ENCODE results near the gene GLS2. TPM values are rescaled to one million over a fixed set of nuclear protein-coding genes. Genes with fewer than 3 reads are reported as not detected.

GLS2 gene
- total RNA-seq, 1 donor from 2014 or later: 2.3 TPM

DNA sequence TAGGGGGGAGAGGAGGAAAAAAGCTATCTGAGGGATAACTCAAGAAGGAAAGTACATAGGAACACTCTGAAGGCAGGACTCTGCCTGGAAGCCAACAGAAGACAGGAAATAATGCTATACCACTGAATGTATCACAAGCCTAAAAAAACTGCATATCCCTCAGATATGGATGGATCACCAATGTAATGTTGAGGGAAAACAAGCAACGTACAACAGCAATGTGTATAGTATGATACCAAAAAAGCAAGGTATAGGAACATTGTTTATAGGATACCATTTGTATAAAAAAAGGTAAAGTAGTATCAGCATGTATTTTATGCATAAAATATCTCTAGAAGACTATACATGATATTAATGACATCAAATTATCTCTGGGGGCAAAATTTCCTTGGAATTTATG lies 3.4 kb downstream of the GLS2 start:
- Histone ChIP-seq H2AFZ (replicated peaks) (no peak overlapping the region), H3K4me2 (no peak overlapping the region), H3K36me3 (no peaks in the 10 kb centered on the region), H3K4me3 (no peak overlapping the region), H3F3A (ENCODE audit: low read depth) (peaks cover 9% of the 10 kb centered on the region), H3K9ac (no peak overlapping the region), H3K27me3 (peaks cover 44% of the 10 kb centered on the region), H4K20me1 (ENCODE audit: low read depth) (no peaks in the 10 kb centered on the region), H3K79me2 (ENCODE audit: low read depth) (no peaks in the 10 kb centered on the region), H3K4me1 (no peaks in the 10 kb centered on the region), H3K27ac (no peak overlapping the region), H3K9me3 (ENCODE audit: low read depth) (no peaks in the 10 kb centered on the region)
- no peak for TF ChIP-seq EZH2phosphoT487 (IDR thresholded peaks at IDR 0.05)
- TF ChIP-seq, protein P1, sequence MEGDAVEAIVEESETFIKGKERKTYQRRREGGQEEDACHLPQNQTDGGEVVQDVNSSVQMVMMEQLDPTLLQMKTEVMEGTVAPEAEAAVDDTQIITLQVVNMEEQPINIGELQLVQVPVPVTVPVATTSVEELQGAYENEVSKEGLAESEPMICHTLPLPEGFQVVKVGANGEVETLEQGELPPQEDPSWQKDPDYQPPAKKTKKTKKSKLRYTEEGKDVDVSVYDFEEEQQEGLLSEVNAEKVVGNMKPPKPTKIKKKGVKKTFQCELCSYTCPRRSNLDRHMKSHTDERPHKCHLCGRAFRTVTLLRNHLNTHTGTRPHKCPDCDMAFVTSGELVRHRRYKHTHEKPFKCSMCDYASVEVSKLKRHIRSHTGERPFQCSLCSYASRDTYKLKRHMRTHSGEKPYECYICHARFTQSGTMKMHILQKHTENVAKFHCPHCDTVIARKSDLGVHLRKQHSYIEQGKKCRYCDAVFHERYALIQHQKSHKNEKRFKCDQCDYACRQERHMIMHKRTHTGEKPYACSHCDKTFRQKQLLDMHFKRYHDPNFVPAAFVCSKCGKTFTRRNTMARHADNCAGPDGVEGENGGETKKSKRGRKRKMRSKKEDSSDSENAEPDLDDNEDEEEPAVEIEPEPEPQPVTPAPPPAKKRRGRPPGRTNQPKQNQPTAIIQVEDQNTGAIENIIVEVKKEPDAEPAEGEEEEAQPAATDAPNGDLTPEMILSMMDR (IDR thresholded peaks at IDR 0.05): no peak
- no peak for TF ChIP-seq EZH2 (IDR thresholded peaks at IDR 0.05)
- peaks cover 14% of the 10 kb centered on the region for H3K9me3 Mint-ChIP-seq
- no peak overlapping the region for H3K4me3 Mint-ChIP-seq
- H3K27ac Mint-ChIP-seq: no peak overlapping the region
- peaks cover 33% of the 10 kb centered on the region for H3K27me3 Mint-ChIP-seq (ENCODE audit: insufficient read depth, low read depth)
- H3K4me1 Mint-ChIP-seq: peaks cover 9% of the 10 kb centered on the region
- peaks cover 5% of the 10 kb centered on the region for H3K36me3 Mint-ChIP-seq
- no peak for DNase-seq (ENCODE audit: low spot score)

DNA sequence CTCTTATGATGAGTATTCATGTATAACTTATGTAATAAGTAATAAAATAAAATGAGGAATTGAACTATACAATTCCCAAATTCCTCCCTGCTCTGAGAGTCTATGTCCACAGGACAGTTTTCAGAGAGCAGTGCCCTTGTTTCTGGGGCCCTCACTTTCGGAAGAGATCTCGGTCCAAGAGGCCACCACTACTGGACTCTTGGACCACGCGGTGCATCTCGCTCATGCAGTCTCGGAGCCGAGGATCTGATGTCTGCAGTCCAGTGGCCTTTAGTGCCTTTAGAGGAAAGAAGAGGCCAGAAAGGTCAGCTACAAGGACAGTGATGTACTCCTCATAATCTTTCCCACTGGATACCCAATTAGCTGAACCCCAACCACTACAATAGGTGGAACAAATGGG lies 8.3 kb downstream of the GLS2 start:
- DNase-seq (ENCODE audit: low spot score): no peak
- Histone ChIP-seq H3K4me2 (no peak overlapping the region), H3K4me3 (no peak overlapping the region), H3F3A (ENCODE audit: low read depth) (peaks cover 4% of the 10 kb centered on the region), H3K27me3 (no peaks in the 10 kb centered on the region), H4K20me1 (ENCODE audit: low read depth) (no peaks in the 10 kb centered on the region), H3K36me3 (no peaks in the 10 kb centered on the region), H3K9me3 (ENCODE audit: low read depth) (no peaks in the 10 kb centered on the region), H3K27ac (no peak overlapping the region), H3K9ac (no peak overlapping the region), H2AFZ (replicated peaks) (no peak overlapping the region), H3K4me1 (no peaks in the 10 kb centered on the region), H3K79me2 (ENCODE audit: low read depth) (no peaks in the 10 kb centered on the region)
- TF ChIP-seq, protein P1 (IDR thresholded peaks at IDR 0.05): no peak
- TF ChIP-seq EZH2 (IDR thresholded peaks at IDR 0.05): no peak
- H3K27ac Mint-ChIP-seq: no peak overlapping the region
- no peak overlapping the region for H3K4me3 Mint-ChIP-seq
- no peaks in the 10 kb centered on the region for H3K4me1 Mint-ChIP-seq
- peaks cover 2% of the 10 kb centered on the region for H3K27me3 Mint-ChIP-seq (ENCODE audit: insufficient read depth, low read depth)
- no peaks in the 10 kb centered on the region for H3K9me3 Mint-ChIP-seq
- peaks cover 7% of the 10 kb centered on the region for H3K36me3 Mint-ChIP-seq

DNA sequence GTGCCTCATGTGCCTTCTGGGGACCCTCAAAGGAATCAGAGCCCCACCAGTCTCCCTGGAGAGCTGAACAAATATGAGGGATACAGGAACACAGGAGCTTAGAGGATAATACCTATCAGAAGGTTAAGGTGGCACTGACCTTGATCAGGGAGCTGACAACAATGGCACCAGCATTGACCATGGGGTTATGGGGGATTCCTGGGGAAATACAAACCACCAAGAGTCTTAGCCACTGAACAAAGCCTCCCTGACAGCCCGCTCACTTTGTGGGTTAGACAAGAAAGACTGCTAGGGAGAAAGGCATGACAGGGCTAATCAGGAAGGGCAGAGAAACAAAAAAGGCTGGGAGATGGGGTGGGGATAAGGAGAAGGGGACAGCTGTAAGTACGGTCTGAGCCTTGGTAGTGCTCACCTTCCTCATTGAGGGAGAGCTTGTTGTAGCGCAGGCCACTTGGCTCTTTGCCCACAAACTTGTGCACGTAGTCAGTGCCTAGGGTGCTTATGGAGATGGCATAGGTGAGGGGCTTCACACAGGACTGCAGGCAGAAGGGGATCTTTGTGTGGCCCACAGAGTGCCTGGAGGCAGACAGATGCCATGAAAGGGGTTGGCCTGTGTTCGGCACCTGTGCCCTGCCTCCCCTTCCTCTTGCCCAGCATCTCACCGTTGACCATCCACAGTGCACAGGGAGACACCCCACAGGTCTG lies 10.3 kb downstream of the GLS2 start:
- no peak overlapping the region for H2AFZ ChIP-seq (replicated peaks)
- no peak overlapping the region for H3K27ac ChIP-seq
- H3F3A ChIP-seq (ENCODE audit: low read depth): no peaks in the 10 kb centered on the region
- no peaks in the 10 kb centered on the region for H3K9me3 Mint-ChIP-seq
- H3K79me2 ChIP-seq (ENCODE audit: low read depth): no peaks in the 10 kb centered on the region
- H3K4me1 Mint-ChIP-seq: no peaks in the 10 kb centered on the region
- no peak overlapping the region for H3K9ac ChIP-seq
- H3K4me3 ChIP-seq: no peak overlapping the region
- peak overlapping the region; percentile 34 for H3K27ac Mint-ChIP-seq
- no peaks in the 10 kb centered on the region for H3K27me3 ChIP-seq
- H3K27me3 Mint-ChIP-seq (ENCODE audit: insufficient read depth, low read depth): peaks cover 2% of the 10 kb centered on the region
- no peaks in the 10 kb centered on the region for H3K4me1 ChIP-seq
- H3K36me3 ChIP-seq: no peaks in the 10 kb centered on the region
- TF ChIP-seq EZH2 (IDR thresholded peaks at IDR 0.05) (no peak), EZH2phosphoT487 (IDR thresholded peaks at IDR 0.05) (no peak)
- TF ChIP-seq, protein P1 (IDR thresholded peaks at IDR 0.05): no peak
- no peak overlapping the region for H3K4me3 Mint-ChIP-seq
- no peak for DNase-seq (ENCODE audit: low spot score)
- no peak overlapping the region for H3K4me2 ChIP-seq
- no peaks in the 10 kb centered on the region for H3K9me3 ChIP-seq (ENCODE audit: low read depth)
- H4K20me1 ChIP-seq (ENCODE audit: low read depth): no peaks in the 10 kb centered on the region
- H3K36me3 Mint-ChIP-seq: peaks cover 9% of the 10 kb centered on the region

Data from neural progenitor cell (in vitro differentiated cells).